GM10248 (cell line): ENCODE measurements around the gene LYZL4.

Experiments used
- CTCF ChIA-PET: fragments of 300-600 bp; sonication (Branson Sonifier 250); formaldehyde crosslinking; extraction: SDS; loops from one replicate; lab custom pipeline; 2021; ENCODE audit warnings: antibody characterized with exemption; lab: Yijun Ruan, JAX
- POLR2A ChIA-PET: fragments of 350-650 bp; sonication (Branson Sonifier 250); formaldehyde crosslinking; extraction: SDS; loops from one replicate; lab custom pipeline; 2020; ENCODE audit warnings: antibody characterized with exemption; lab: Yijun Ruan, JAX
- DNase-seq: peaks from one replicate; pipeline ENCODE4 v3.0.0; 2012; ENCODE audit errors: extremely low spot score
- TF ChIP-seq, protein P1 (sequence below): IDR thresholded peaks from 2 replicates; pipeline ENCODE4 v1.5.1; 2012; ENCODE audit warnings: mild to moderate bottlenecking, low read depth; ENCODE audit errors: extremely low read depth, missing control alignments, control extremely low read depth

LYZL4 gene

GRCh38 chr3:42368861-42369260 is 41.5 kb downstream of the LYZL4 start:
- no peak for DNase-seq
- ChIA-PET CTCF (interaction anchor here (0.9 to 1.9 kb wide), 3 partner anchors 9 to 121 kb away, joined by 3 to 7 read pairs (median 4); no protein-coding TSS in a partner anchor), POLR2A (no interaction called here)
- TF ChIP-seq, protein P1, sequence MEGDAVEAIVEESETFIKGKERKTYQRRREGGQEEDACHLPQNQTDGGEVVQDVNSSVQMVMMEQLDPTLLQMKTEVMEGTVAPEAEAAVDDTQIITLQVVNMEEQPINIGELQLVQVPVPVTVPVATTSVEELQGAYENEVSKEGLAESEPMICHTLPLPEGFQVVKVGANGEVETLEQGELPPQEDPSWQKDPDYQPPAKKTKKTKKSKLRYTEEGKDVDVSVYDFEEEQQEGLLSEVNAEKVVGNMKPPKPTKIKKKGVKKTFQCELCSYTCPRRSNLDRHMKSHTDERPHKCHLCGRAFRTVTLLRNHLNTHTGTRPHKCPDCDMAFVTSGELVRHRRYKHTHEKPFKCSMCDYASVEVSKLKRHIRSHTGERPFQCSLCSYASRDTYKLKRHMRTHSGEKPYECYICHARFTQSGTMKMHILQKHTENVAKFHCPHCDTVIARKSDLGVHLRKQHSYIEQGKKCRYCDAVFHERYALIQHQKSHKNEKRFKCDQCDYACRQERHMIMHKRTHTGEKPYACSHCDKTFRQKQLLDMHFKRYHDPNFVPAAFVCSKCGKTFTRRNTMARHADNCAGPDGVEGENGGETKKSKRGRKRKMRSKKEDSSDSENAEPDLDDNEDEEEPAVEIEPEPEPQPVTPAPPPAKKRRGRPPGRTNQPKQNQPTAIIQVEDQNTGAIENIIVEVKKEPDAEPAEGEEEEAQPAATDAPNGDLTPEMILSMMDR: no peak

DNA sequence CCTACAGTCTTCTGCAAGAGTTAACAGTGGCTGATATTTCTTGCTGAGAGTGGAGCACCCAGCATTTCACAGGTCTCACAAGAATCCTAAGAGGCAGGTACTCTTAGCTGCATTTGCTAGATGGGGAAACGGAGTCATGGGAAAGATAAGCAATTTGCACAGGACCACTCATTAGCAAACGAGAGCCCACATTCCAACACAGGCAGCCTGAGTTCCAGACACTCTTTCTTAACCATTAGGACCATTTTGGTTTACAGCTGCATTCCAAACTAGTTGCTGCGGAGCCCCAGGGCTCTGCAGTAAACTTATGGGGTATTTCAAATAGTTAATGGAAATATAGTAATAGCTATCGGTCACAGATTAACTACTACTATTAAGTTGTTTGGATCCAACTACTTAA is 42.5 kb downstream of the LYZL4 start:
- no peak for DNase-seq
- ChIA-PET CTCF (interaction anchor here (0.9 to 1.1 kb wide), 2 partner anchors 89 to 121 kb away, joined by 3 to 4 read pairs; no protein-coding TSS in a partner anchor), POLR2A (no interaction called here)
- TF ChIP-seq, protein P1: no peak

- no peak for DNase-seq
- ChIA-PET POLR2A (no interaction called here), CTCF (no interaction called here)
- TF ChIP-seq, protein P1: no peak
These were observed 43.9 kb downstream of the LYZL4 start for GRCh38 chr3:42366550-42366949.

- POLR2A ChIA-PET: no interaction called here
- CTCF ChIA-PET: no interaction called here
- DNase-seq: no peak
- TF ChIP-seq, protein P1: no peak
These were observed 53.1 kb downstream of the LYZL4 start for GRCh38 chr3:42357335-42357734.

- no peak for DNase-seq
- TF ChIP-seq, protein P1: no peak
- CTCF ChIA-PET: interaction anchor here (1.3 to 1.5 kb wide), 2 partner anchors 10 to 14 kb away, joined by 3 read pairs; no protein-coding TSS in a partner anchor
- POLR2A ChIA-PET: no interaction called here
These were observed 54.8 kb downstream of the LYZL4 start for GRCh38 chr3:42355612-42356011.

- ChIA-PET POLR2A (no interaction called here), CTCF (interaction anchor here (1.0 kb wide), 1 partner anchor 21 kb away, joined by 3 read pairs; no protein-coding TSS in a partner anchor)
- DNase-seq: no peak
- TF ChIP-seq, protein P1: no peak
These were observed 56.8 kb downstream of the LYZL4 start for GRCh38 chr3:42353631-42354030.

GRCh38 chr3:42351207-42351606 is 59.2 kb downstream of the LYZL4 start:
- TF ChIP-seq, protein P1: no peak
- DNase-seq: no peak
- CTCF ChIA-PET: no interaction called here
- POLR2A ChIA-PET: no interaction called here
